Activated naive CD4-positive, alpha-beta T cell treated with anti-CD3 and anti-CD28 coated beads, Interleukin-2, amount 10 ng/mL, durations not matched to agents 7 days and 5 days (primary cell): ENCODE measurements around the gene RAB14.

Experiments
- CTCF ChIA-PET: fragments of 350-600 bp; sonication (Branson Sonifier 250); formaldehyde crosslinking; loops from one replicate; lab custom pipeline; 2021; ENCODE audit warnings: antibody characterized with exemption; lab: Charles Lee
- DNase-seq: peaks from one replicate; pipeline ENCODE4 v3.0.0-alpha.2; 2020
- H3K27ac Mint-ChIP-seq: one replicate; pipeline ENCODE4 v1.8.0; 2021; ENCODE audit warnings: mild to moderate bottlenecking, moderate library complexity, mixed read lengths
- H3K27me3 Mint-ChIP-seq: one replicate; pipeline ENCODE4 v1.8.0; 2021; ENCODE audit warnings: mild to moderate bottlenecking, mixed read lengths
- H3K36me3 Mint-ChIP-seq: one replicate; pipeline ENCODE4 v1.8.0; 2021; ENCODE audit warnings: mixed read lengths
- H3K4me1 Mint-ChIP-seq: one replicate; pipeline ENCODE4 v1.8.0; 2021; ENCODE audit warnings: mixed read lengths
- H3K4me3 Mint-ChIP-seq: one replicate; pipeline ENCODE4 v1.8.0; 2021; ENCODE audit warnings: mild to moderate bottlenecking, moderate library complexity, mixed read lengths
- H3K9me3 Mint-ChIP-seq: one replicate; pipeline ENCODE4 v1.8.0; 2021; ENCODE audit warnings: mixed read lengths

Gene RAB14

DNA sequence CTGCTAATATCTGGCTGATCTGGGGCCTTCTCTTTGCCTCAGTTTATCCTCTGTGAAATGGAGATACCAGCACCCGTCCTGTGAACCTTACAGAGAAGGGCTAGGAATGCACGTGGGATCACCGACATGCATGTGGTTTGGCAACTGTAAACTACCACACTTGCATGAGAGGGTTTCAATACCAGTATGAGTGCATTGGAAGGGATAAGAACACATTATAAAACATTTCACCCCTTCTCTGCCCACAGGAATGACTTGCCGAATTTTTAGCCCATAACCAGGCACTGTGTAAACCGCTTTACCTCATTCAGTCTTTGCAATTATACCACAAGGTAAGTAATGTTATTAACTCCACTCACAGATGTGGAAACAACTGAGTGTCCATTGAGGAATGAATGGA, 8.9 kb upstream of the RAB14 start:
- DNase-seq, result no peak
- no peaks in the 10 kb centered on the region for H3K27me3 Mint-ChIP-seq
- H3K4me1 Mint-ChIP-seq, result peaks cover 30% of the 10 kb centered on the region
- H3K4me3 Mint-ChIP-seq, result no peak overlapping the region
- CTCF ChIA-PET, result interaction anchor here (1.2 kb wide), 1 partner anchor 9 kb away, joined by 7 read pairs; the partner anchor contains the start of gene RAB14
- H3K36me3 Mint-ChIP-seq, result no peaks in the 10 kb centered on the region
- no peaks in the 10 kb centered on the region for H3K9me3 Mint-ChIP-seq
- no peak overlapping the region for H3K27ac Mint-ChIP-seq

DNA sequence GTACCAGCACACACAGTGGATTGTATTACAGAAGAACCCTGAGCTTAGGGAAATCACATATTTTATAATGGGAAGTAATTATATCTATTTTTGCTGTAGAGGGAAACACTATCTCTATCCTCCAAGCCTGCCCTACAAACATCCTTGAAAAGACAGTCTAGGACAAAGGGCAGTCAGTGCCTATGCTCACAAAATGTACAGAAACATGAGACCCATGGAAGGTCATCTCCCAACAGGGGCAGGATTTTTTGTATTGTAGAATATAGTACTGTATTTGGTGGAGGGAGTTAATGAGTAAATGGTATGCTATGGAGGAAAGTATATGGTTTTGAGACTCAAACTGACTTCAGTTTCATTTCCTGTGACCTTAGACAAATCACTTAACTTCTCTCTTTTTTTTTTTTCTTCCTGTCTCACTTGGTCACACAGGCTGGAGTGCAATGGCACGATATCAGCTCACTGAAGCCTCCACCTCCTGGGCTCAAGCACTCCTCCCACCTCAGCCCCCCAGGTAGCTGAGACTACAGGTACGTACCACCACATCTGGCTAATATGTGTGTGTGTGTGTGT, 5.8 kb upstream of the RAB14 start:
- peaks cover 5% of the 10 kb centered on the region for H3K27me3 Mint-ChIP-seq
- peak overlapping the region; percentile 40 for H3K27ac Mint-ChIP-seq
- CTCF ChIA-PET, result interaction anchor here (0.9 kb wide), 1 partner anchor 12 kb away, joined by 4 read pairs; no protein-coding TSS in a partner anchor
- no peak for DNase-seq
- peaks cover 38% of the 10 kb centered on the region for H3K4me1 Mint-ChIP-seq
- no peaks in the 10 kb centered on the region for H3K9me3 Mint-ChIP-seq
- no peak overlapping the region for H3K4me3 Mint-ChIP-seq
- peaks cover 2% of the 10 kb centered on the region for H3K36me3 Mint-ChIP-seq

DNA sequence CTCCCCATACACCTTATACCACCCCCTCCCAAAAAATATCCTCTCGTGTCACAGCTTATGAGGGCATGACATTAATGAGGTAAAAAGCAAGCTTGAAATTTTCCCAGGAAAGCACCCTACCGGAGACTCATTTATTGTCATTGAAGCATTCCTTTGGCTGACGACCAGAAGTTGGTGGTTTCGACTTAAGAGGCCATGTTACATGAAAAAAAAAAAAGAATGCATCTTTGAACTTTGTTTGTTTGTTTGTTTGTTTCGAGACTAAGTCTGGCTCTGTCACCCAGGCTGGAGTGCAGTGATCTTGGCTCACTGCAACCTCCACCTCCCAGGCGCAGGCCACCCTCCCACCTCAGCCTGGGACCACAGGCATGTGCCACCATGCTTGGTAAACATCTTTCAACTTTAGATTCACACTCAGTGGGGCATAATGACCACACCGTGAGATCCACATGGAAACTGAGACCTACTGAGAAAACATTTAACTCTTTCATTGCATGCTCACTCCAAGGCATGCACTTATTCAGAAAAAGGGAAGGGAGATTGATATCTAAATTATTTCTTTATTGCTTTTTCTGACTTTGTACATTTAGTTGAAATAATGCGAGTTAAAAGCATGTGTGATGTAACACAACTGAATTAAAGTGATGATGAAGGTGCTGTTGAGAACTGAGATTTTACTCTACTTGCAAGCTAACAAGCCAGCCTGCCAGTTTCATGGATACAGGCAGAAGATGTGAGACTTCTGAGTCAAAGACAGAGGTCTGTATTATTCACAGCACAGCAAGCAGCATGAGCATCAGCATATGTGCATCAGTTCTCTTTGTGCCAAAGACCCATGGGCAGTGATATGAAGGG, 5.1 kb upstream of the RAB14 start:
- Mint-ChIP-seq H3K27ac (peak overlapping the region; percentile 40), H3K27me3 (peaks cover 9% of the 10 kb centered on the region), H3K36me3 (peaks cover 2% of the 10 kb centered on the region), H3K4me1 (peaks cover 44% of the 10 kb centered on the region), H3K9me3 (no peaks in the 10 kb centered on the region), H3K4me3 (no peak overlapping the region)
- CTCF ChIA-PET, result no interaction called here
- no peak for DNase-seq

DNA sequence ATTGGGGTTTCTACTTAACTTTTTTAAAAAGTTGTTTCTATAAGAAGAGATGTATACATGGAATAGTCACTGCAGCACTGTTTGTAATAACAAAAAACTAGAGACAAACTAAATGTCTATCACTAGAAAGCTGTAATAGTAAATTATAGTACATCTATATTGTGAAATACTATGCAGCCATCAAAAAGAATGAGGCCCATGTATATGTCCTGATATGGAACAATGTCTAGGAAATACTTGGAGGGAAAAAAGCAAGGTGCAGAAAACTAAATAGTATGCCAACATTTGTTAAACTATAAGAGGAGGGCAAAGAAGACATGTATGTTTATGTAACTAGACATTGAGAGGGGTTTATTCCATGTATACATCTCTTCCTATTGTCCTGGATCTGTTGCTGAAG, 2.9 kb upstream of the RAB14 start:
- Mint-ChIP-seq H3K4me1 (peaks cover 49% of the 10 kb centered on the region), H3K36me3 (peaks cover 6% of the 10 kb centered on the region), H3K4me3 (no peak overlapping the region), H3K27me3 (peaks cover 11% of the 10 kb centered on the region), H3K9me3 (no peaks in the 10 kb centered on the region), H3K27ac (no peak overlapping the region)
- no peak for DNase-seq
- CTCF ChIA-PET, result interaction anchor here (1.9 kb wide), 1 partner anchor 8 kb away, joined by 19 read pairs; no protein-coding TSS in a partner anchor

DNA sequence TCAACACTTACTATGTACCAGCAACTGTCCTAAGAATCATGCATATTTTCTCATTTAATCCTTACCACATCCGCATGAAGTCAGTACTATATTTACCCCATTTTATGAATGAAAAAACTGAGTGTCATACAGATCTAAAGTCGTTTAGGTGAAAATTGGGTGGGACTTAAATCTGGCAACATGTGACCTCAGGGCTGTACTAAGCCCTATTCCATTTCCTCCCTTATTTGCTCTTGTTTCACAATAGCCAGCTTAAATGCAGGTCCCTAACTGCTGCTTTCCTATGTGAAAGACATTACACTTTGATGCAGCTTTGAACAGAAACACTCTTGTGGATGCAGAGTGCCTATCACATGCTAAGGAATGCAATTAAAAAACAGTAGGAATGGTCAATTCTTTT, 2.5 kb upstream of the RAB14 start:
- Mint-ChIP-seq H3K9me3 (no peaks in the 10 kb centered on the region), H3K36me3 (peaks cover 6% of the 10 kb centered on the region), H3K27ac (no peak overlapping the region), H3K4me3 (no peak overlapping the region), H3K27me3 (peaks cover 11% of the 10 kb centered on the region), H3K4me1 (peaks cover 54% of the 10 kb centered on the region)
- no peak for DNase-seq
- CTCF ChIA-PET, result interaction anchor here (1.9 kb wide), 1 partner anchor 9 kb away, joined by 19 read pairs; no protein-coding TSS in a partner anchor

DNA sequence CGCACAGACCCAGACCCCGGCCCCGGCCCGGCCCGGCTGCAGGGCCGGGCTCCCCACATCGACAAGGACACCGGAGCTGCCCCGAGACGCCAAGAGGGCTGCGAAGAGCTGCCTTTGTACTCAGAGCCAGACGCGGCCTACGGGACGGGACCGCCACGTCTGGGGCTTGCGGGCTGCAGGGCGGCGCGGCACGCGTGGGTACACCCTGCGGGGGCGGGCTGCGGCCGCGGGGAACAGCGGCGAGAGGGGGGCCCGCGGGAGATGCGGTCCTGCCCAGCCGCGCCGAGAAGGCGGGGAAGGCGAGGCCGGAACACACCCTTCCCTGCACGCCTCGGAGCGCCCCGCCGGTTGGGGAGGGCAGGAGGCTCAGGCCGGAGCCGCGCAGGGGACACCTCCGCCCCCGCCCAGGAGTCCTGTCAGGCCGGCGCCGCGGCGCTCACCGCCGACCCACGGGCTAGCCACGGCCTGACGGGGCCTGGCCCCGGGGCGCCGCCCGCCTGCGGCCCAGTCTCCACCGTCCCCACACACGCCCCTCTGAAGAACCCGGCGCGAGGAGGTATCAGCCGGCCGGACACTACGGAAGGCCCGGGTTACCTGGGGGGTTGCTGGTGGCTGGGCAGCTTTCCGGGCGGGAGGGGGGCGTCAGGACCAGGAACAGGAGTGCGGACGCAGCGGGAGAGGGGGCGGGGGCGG, 478 bp downstream of the RAB14 start:
- H3K27ac Mint-ChIP-seq, result peak overlapping the region; percentile 96
- CTCF ChIA-PET, result interaction anchor here (0.8 to 1.9 kb wide), 6 partner anchors 10 to 119 kb away, joined by 3 to 9 read pairs (median 6); no protein-coding TSS in a partner anchor
- H3K27me3 Mint-ChIP-seq, result peaks cover 11% of the 10 kb centered on the region
- peak overlapping the region; percentile 95 for H3K4me3 Mint-ChIP-seq
- peaks cover 15% of the 10 kb centered on the region for H3K36me3 Mint-ChIP-seq
- H3K4me1 Mint-ChIP-seq, result peaks cover 58% of the 10 kb centered on the region
- peak; percentile 64 for DNase-seq
- no peaks in the 10 kb centered on the region for H3K9me3 Mint-ChIP-seq

DNA sequence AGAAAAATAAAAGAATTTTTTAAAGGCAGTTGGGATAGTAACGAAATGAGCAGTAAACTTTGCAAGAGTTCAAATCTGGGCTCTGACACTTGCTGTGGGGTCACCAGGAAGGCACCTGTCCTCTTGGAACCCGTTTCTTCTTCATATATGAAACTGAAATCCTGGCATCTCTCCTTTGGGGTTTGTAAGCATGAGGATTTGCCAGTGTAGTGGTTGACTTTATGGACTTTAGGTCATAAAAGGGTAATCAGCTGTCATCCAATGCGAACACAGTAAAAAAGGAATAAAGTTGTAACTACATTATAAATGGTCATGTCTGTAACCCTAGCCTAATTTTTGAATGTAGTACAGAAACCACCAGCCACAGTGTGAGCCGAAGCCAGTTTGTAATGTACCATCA, 1.3 kb downstream of the RAB14 start:
- no peaks in the 10 kb centered on the region for H3K9me3 Mint-ChIP-seq
- H3K4me1 Mint-ChIP-seq, result peaks cover 65% of the 10 kb centered on the region
- CTCF ChIA-PET, result interaction anchor here (1.4 to 1.9 kb wide), 3 partner anchors 9 to 22 kb away, joined by 4 to 7 read pairs (median 6); no protein-coding TSS in a partner anchor
- H3K36me3 Mint-ChIP-seq, result peaks cover 15% of the 10 kb centered on the region
- peak overlapping the region; percentile 95 for H3K4me3 Mint-ChIP-seq
- no peak for DNase-seq
- H3K27ac Mint-ChIP-seq, result peak overlapping the region; percentile 94
- H3K27me3 Mint-ChIP-seq, result peaks cover 11% of the 10 kb centered on the region

DNA sequence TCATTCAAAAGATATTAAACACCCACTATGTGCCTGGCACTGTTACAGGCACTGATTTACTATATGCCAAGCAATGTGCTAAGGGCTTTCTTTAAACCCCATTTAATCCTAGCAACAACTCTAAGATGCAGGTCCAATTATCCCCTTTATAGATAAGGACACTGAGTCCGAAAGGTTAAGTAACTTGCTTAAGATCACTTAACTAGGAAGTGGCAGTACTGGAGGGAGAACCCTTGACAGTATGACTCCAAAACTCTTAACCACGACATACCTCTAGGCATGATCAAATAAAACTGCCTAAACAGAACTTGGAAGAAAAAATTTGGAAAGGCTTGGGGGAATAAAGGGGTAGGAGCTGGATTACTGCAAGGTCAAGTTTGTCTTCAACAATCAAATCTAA, 1.7 kb downstream of the RAB14 start:
- H3K9me3 Mint-ChIP-seq, result no peaks in the 10 kb centered on the region
- H3K36me3 Mint-ChIP-seq, result peaks cover 15% of the 10 kb centered on the region
- peak overlapping the region; percentile 94 for H3K27ac Mint-ChIP-seq
- peaks cover 69% of the 10 kb centered on the region for H3K4me1 Mint-ChIP-seq
- no peak for DNase-seq
- peak overlapping the region; percentile 95 for H3K4me3 Mint-ChIP-seq
- CTCF ChIA-PET, result interaction anchor here (1.0 to 2.5 kb wide), 6 partner anchors 9 to 23 kb away, joined by 3 to 8 read pairs (median 5); no protein-coding TSS in a partner anchor
- peaks cover 6% of the 10 kb centered on the region for H3K27me3 Mint-ChIP-seq

DNA sequence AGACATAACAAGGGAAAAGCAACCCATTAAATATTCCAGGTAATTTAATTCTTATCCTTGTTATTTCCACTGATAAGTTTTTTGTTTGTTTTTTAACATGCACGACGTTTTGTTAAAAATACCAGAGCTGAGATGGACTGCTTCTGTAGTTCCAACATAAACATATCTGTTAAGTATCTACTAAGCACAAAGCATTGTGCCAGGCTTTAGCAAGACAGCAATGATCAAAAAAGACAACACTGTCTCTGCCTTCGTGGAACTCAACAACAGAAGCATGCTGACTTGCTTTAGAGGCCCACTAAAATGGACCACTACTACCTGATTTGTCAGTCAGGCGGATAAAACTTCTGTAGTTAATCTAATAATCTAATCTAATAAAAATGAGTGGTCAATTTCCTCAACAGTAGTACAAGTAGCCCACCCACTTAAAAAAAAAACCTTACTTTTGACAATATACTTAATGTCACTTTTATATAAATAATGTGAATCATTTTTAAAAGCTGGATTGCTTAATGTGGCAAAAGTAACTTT, 3.1 kb downstream of the RAB14 start:
- Mint-ChIP-seq H3K4me3 (no peak overlapping the region), H3K27ac (no peak overlapping the region), H3K27me3 (peaks cover 5% of the 10 kb centered on the region)

DNA sequence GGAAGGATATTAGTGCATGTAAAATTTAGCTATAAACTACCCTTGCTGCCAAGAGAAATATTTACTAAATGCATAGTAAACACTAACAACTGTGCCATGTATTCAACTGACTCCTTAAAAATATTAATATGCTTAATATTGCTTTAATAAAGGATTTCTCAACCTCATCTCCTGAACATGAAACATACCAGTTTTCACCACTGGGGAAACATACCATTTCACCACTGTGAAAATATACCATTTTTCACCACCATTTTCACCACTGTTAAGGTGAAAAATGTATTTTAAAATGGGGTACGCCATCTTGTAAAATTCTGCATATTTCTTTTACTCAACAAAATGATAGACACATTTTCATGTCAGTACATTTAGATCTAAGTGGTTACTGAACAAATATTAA, 4.5 kb downstream of the RAB14 start:
- peaks cover 13% of the 10 kb centered on the region for H3K36me3 Mint-ChIP-seq
- peaks cover 5% of the 10 kb centered on the region for H3K27me3 Mint-ChIP-seq
- H3K27ac Mint-ChIP-seq, result no peak overlapping the region
- H3K9me3 Mint-ChIP-seq, result no peaks in the 10 kb centered on the region
- no peak overlapping the region for H3K4me3 Mint-ChIP-seq
- CTCF ChIA-PET, result interaction anchor here (0.8 kb wide), 1 partner anchor 136 kb away, joined by 4 read pairs; no protein-coding TSS in a partner anchor
- no peak for DNase-seq
- peaks cover 68% of the 10 kb centered on the region for H3K4me1 Mint-ChIP-seq

More for the DNA sequence above, 3.1 kb downstream of the RAB14 start:
- no peaks in the 10 kb centered on the region for H3K9me3 Mint-ChIP-seq
- H3K36me3 Mint-ChIP-seq, result peaks cover 13% of the 10 kb centered on the region
- DNase-seq, result no peak
- CTCF ChIA-PET, result interaction anchor here (1.0 to 2.5 kb wide), 4 partner anchors 9 to 15 kb away, joined by 4 to 8 read pairs (median 6); no protein-coding TSS in a partner anchor
- H3K4me1 Mint-ChIP-seq, result peaks cover 72% of the 10 kb centered on the region

DNA sequence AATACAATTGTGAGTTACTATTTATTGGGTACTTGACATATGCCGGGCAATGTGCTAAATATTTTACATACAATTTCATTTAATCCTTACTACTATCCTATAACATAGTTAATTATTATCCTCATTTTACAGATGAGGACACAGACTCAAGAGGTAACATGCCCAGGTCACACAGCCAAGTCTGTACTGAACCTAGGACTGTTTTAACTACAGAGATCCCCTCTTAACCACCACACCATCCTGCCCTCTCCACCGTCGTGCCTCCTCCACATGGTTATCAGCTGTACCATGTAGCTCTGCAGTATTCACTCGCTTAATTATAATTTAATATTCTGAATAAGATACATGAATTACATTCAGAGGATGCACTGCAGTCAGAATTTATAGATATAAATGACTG, 5.3 kb downstream of the RAB14 start:
- DNase-seq, result no peak
- no peak overlapping the region for H3K4me3 Mint-ChIP-seq
- no peak overlapping the region for H3K27ac Mint-ChIP-seq
- CTCF ChIA-PET, result no interaction called here
- H3K4me1 Mint-ChIP-seq, result peaks cover 69% of the 10 kb centered on the region
- H3K36me3 Mint-ChIP-seq, result peaks cover 13% of the 10 kb centered on the region
- no peaks in the 10 kb centered on the region for H3K27me3 Mint-ChIP-seq
- no peaks in the 10 kb centered on the region for H3K9me3 Mint-ChIP-seq

DNA sequence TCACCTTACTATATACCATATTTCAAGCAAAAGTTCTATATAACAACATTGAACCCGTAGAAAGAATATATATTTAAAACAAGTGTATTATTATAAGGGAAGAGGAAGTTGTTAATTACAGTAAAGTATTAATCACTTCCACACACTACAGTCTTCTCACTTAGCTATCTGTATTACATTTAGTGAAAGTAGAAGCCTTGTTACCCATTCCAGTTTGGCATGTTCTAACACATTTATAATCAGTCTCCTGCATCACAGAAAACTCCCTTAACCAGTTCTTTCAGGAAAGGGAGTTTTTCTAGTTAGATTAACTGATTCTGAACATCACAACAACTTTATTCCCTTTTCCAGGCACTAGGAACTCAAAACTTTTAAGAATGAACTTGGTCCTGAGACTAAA, 6.9 kb downstream of the RAB14 start:
- Mint-ChIP-seq H3K9me3 (no peaks in the 10 kb centered on the region), H3K27me3 (no peaks in the 10 kb centered on the region), H3K4me3 (no peak overlapping the region), H3K27ac (no peak overlapping the region), H3K36me3 (peaks cover 18% of the 10 kb centered on the region), H3K4me1 (peaks cover 74% of the 10 kb centered on the region)
- no peak for DNase-seq
- CTCF ChIA-PET, result interaction anchor here (0.6 kb wide), 1 partner anchor 59 kb away, joined by 3 read pairs; no protein-coding TSS in a partner anchor

DNA sequence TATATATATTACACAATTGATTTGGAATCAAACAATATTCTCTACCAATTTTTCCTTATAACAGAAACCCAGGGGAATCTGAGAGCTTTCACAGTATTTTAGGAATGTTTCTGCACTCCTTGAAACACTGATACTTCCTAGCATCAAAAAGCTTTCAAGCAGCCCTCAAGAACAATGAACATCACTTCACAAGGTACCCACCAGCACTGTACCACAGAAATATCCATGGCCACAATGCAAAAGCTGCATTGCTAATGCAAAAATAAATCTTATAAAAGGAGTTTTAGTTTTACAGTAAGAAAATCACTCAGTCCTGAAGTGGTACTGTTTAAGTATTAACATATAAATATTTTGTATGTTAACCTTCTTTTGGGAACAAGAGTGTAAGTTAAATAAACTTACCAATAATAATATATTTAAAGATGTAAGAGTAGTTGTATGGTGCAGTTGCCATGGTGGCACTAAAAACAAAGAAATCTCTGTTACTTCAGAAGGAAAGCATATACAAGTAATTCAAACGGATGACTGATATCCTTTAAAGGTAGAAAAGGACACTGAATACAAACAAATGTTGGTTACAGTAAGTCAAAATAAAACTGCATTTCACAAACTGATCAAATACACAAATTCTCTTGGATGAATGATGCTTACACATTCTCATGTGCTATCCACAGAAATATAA, 8.6 kb downstream of the RAB14 start:
- Mint-ChIP-seq H3K27me3 (no peaks in the 10 kb centered on the region), H3K9me3 (no peaks in the 10 kb centered on the region), H3K36me3 (peaks cover 22% of the 10 kb centered on the region), H3K4me3 (no peak overlapping the region), H3K4me1 (peaks cover 66% of the 10 kb centered on the region), H3K27ac (no peak overlapping the region)
- CTCF ChIA-PET, result no interaction called here
- DNase-seq, result no peak
